NK-92 (cell line): ENCODE results near the gene MCEE.
"Not testable (repeated sequence)": the region's sequence is repeated elsewhere in the genome, so short reads cannot be mapped to it uniquely, and the experiment has no call there.

Experiments used
- DNase-seq: peaks from one replicate; lab custom pipeline; 2025; ENCODE audit not compliant: unreplicated experiment; lab: John Stamatoyannopoulos, UW

MCEE gene

GRCh38 chr2:71083752-71084312, 46.2 kb downstream of the MCEE start:
- DNase-seq, result not testable (repeated sequence)

GRCh38 chr2:71083297-71083696, 46.7 kb downstream of the MCEE start:
- DNase-seq, result not testable (repeated sequence)

- no peak for DNase-seq
These were observed 47.4 kb downstream of the MCEE start for GRCh38 chr2:71082402-71083252.

- no peak for DNase-seq
These were observed 51.4 kb downstream of the MCEE start for GRCh38 chr2:71078624-71079023.

GRCh38 chr2:71074893-71075395, 55.1 kb downstream of the MCEE start:
- no peak for DNase-seq

GRCh38 chr2:71073475-71073874, 56.6 kb downstream of the MCEE start:
- no peak for DNase-seq

GRCh38 chr2:71072492-71072891, 57.5 kb downstream of the MCEE start:
- DNase-seq, result no peak

- no peak for DNase-seq
These were observed 58.2 kb downstream of the MCEE start for GRCh38 chr2:71071681-71072398.

- no peak for DNase-seq
These were observed 59.5 kb downstream of the MCEE start for GRCh38 chr2:71070294-71071093.

- no peak for DNase-seq
These were observed 60.7 kb downstream of the MCEE start for GRCh38 chr2:71069376-71069775.

GRCh38 chr2:71068218-71069035, 61.6 kb downstream of the MCEE start, which contains the start of gene NAGK:
NAGK (plus strand) TSS chr2:71068648; CDS start chr2:71068684, 36 bp downstream.
- peak; percentile 78 for DNase-seq

GRCh38 chr2:71067567-71068217, 62.3 kb downstream of the MCEE start:
- no peak for DNase-seq

- no peak for DNase-seq
These were observed 63.2 kb downstream of the MCEE start for GRCh38 chr2:71066856-71067255.

GRCh38 chr2:71064754-71065621, 65.0 kb downstream of the MCEE start:
- no peak for DNase-seq

GRCh38 chr2:71064110-71064611, 65.9 kb downstream of the MCEE start:
- no peak for DNase-seq

GRCh38 chr2:71063216-71063615, 66.8 kb downstream of the MCEE start:
- no peak for DNase-seq

- no peak for DNase-seq
These were observed 69.2 kb downstream of the MCEE start for GRCh38 chr2:71060871-71061270.

- DNase-seq, result no peak
These were observed 69.8 kb downstream of the MCEE start for GRCh38 chr2:71060211-71060610.
